Aorta (tissue), 5 donors: ENCODE data around the gene ADCK1. TPM values are rescaled to one million over a fixed set of nuclear protein-coding genes. Genes with fewer than 3 reads are reported as not detected.

Experiments
- ATAC-seq: fragments of 200-7000 bp; cut with Tn5 transposase; one replicate; pipeline ENCODE4 v1.9.1; 2022; ENCODE audit warnings: moderate library complexity; ENCODE audit not compliant: low FRiP score
- DNase-seq, 2 donors: peaks; one replicate each; pipeline ENCODE4 v3.0.0-alpha.2; 2020
- H3K27ac ChIP-seq, 2 donors: one replicate each; pipeline ENCODE4 v1.5.1; 2013; ENCODE audit warnings: low read length in 2 of 2, mild to moderate bottlenecking in 2 of 2, moderate library complexity in 2 of 2, control low read depth in 1 of 2, inconsistent platforms in 1 of 2, low read depth in 1 of 2
- H3K27me3 ChIP-seq, 2 donors: one replicate each; pipeline ENCODE4 v1.6.1; 2013; ENCODE audit warnings: control low read depth in 1 of 2, low read length in 1 of 2, mild to moderate bottlenecking in 1 of 2, moderate library complexity in 1 of 2; ENCODE audit not compliant: insufficient read depth in 2 of 2, control insufficient read depth in 1 of 2
- H3K36me3 ChIP-seq, 2 donors: one replicate each; pipeline ENCODE4 v1.6.1; 2013; ENCODE audit warnings: control low read depth in 1 of 2, low read length in 1 of 2, mild to moderate bottlenecking in 1 of 2; ENCODE audit not compliant: insufficient read depth in 2 of 2, control insufficient read depth in 1 of 2
- H3K4me1 ChIP-seq, 2 donors: one replicate each; pipeline ENCODE4 v1.6.1; 2013; ENCODE audit warnings: low read length in 2 of 2, control low read depth in 1 of 2, mild to moderate bottlenecking in 1 of 2, moderate library complexity in 1 of 2; ENCODE audit not compliant: insufficient read depth in 2 of 2, control insufficient read depth in 1 of 2
- H3K4me3 ChIP-seq, 2 donors: one replicate each; pipeline ENCODE4 v1.5.1; 2013; ENCODE audit warnings: low read length in 2 of 2, control low read depth in 1 of 2, mild to moderate bottlenecking in 1 of 2
- H3K9me3 ChIP-seq: one replicate; pipeline ENCODE4 v1.6.1; 2013; ENCODE audit warnings: mild to moderate bottlenecking, low read length; ENCODE audit not compliant: control insufficient read depth
- WGBS, 2 donors: extraction: QIAGEN DNeasy Blood & Tissue Kit; methylation state at CpG; one replicate each; pipeline ENCODE4 v1.1.7; 2013; 5-methylcytosine and 5-hydroxymethylcytosine counted together
- intact Hi-C, 2 donors: fragments of 100-400 bp; cut with DNase I; formaldehyde crosslinking; loops; one replicate each; pipeline versions ENCODE4 v1.14.2 to v1.15.0; 2022
- polyA plus RNA-seq, 2 donors: library from polyadenylated mRNA; stranded (reverse); fragments of 200-250 nt; gene quantifications; one replicate each; pipeline ENCODE4 v1.2.3, GENCODE V29; 2013
- total RNA-seq, 2 donors: library from RNA; stranded (reverse); fragmentation: NEBNext Ultra II Directional; extraction: Animal tissue kit (Norgen Biotek cat#: 25700); gene quantifications; one replicate each; pipeline ENCODE4 v1.2.1, GENCODE V29; 2021
- donor health status: healthy with polysubstance abuse.
- donor health status: Bipolar disorder and iron deficiency.
- donor health status: DM: no; HTN: no; CAD: no.
- donor health status: DM: no; HTN: no; CAD: no.
- donor health status: DM: yes; HTN: yes; CAD: no.

Gene ADCK1
- total and polyA plus RNA-seq, 4 donors, result 2.4 to 7.3 (median 4.5) TPM

- 83 to 89% methylated on average over 1 of the region's 1 CpG for WGBS, 2 donors
- no peaks in the 10 kb centered on the region for H3K4me1 ChIP-seq
- no peaks in the 10 kb centered on the region for H3K9me3 ChIP-seq
These were observed 167.2 kb downstream of the ADCK1 start for GRCh38 chr14:77967110-77967509.

GRCh38 chr14:77970646-77971045 lies 170.7 kb downstream of the ADCK1 start:
- 79 to 86% methylated on average over 3 of the region's 3 CpGs for WGBS, 2 donors
- DNase-seq (no peak), ATAC-seq (no peak)
- Histone ChIP-seq H3K36me3 (no peaks in the 10 kb centered on the region), H3K27ac (no peak overlapping the region), H3K4me3 (no peak overlapping the region), H3K27me3 (peaks cover 0 to 2% of the 10 kb centered on the region in 2 donors), H3K9me3 (peaks cover 5% of the 10 kb centered on the region), H3K4me1 (no peaks in the 10 kb centered on the region)
- intact Hi-C loops, result no loop called here

More at GRCh38 chr14:77967110-77967509, 167.2 kb downstream of the ADCK1 start:
- Histone ChIP-seq H3K27me3 (peaks cover 0 to 2% of the 10 kb centered on the region in 2 donors), H3K36me3 (no peaks in the 10 kb centered on the region), H3K27ac (no peak overlapping the region), H3K4me3 (no peak overlapping the region)
- intact Hi-C loops, result no loop called here
- ATAC-seq, result no peak
- no peak for DNase-seq

GRCh38 chr14:77973246-77973645 lies 173.3 kb downstream of the ADCK1 start:
- no peak overlapping the region for H3K4me3 ChIP-seq
- no peaks in the 10 kb centered on the region for H3K36me3 ChIP-seq
- H3K4me1 ChIP-seq, result no peaks in the 10 kb centered on the region
- H3K9me3 ChIP-seq, result peaks cover 5% of the 10 kb centered on the region
- intact Hi-C loops, result no loop called here
- peaks cover 0 to 2% of the 10 kb centered on the region in 2 donors for H3K27me3 ChIP-seq
- ATAC-seq, result no peak
- H3K27ac ChIP-seq, result no peak overlapping the region
- DNase-seq, result no peak
- WGBS, 2 donors, result 89 to 93% methylated on average over 5 of the region's 5 CpGs

GRCh38 chr14:77976591-77976990 lies 176.7 kb downstream of the ADCK1 start:
- intact Hi-C loops, result no loop called here
- 3 to 11% methylated on average over 2 of the region's 2 CpGs for WGBS, 2 donors
- Histone ChIP-seq H3K4me1 (no peaks in the 10 kb centered on the region), H3K27ac (no peak overlapping the region), H3K36me3 (no peaks in the 10 kb centered on the region), H3K9me3 (peaks cover 5% of the 10 kb centered on the region), H3K4me3 (no peak overlapping the region), H3K27me3 (peaks cover 0 to 4% of the 10 kb centered on the region in 2 donors)
- no peak for DNase-seq
- no peak for ATAC-seq

- Histone ChIP-seq H3K9me3 (peaks cover 2% of the 10 kb centered on the region), H3K27ac (no peak overlapping the region), H3K36me3 (no peaks in the 10 kb centered on the region), H3K4me3 (no peak overlapping the region), H3K27me3 (peaks cover 0 to 4% of the 10 kb centered on the region in 2 donors), H3K4me1 (no peaks in the 10 kb centered on the region)
- DNase-seq, result no peak
- intact Hi-C loops, result no loop called here
- WGBS, 2 donors, result 66 to 73% methylated on average over 6 of the region's 6 CpGs
- no peak for ATAC-seq
These were observed 179.3 kb downstream of the ADCK1 start for GRCh38 chr14:77979171-77979570.

GRCh38 chr14:77979666-77980351 lies 179.9 kb downstream of the ADCK1 start:
- no peak for ATAC-seq
- DNase-seq, result no peak
- 39 to 45% methylated on average over 14 of the region's 14 CpGs for WGBS, 2 donors
- Histone ChIP-seq H3K4me3 (no peak overlapping the region), H3K4me1 (no peaks in the 10 kb centered on the region), H3K27ac (no peak overlapping the region), H3K27me3 (peaks cover 0 to 4% of the 10 kb centered on the region in 2 donors), H3K9me3 (peaks cover under 1% of the 10 kb centered on the region), H3K36me3 (no peaks in the 10 kb centered on the region)
- intact Hi-C loops, result no loop called here

GRCh38 chr14:77980475-77981321 lies 180.8 kb downstream of the ADCK1 start:
- no peak for DNase-seq
- 5 to 6% methylated on average over 43 to 45 of the region's 45 CpGs for WGBS, 2 donors
- no peaks in the 10 kb centered on the region for H3K9me3 ChIP-seq
- no peak for ATAC-seq
- H3K27ac ChIP-seq, result no peak overlapping the region
- no peaks in the 10 kb centered on the region for H3K36me3 ChIP-seq
- H3K4me1 ChIP-seq, result no peaks in the 10 kb centered on the region
- intact Hi-C loops, result no loop called here
- H3K27me3 ChIP-seq, result peaks cover 0 to 4% of the 10 kb centered on the region in 2 donors
- H3K4me3 ChIP-seq, result no peak overlapping the region
